PC-3 (cell line): Measurements from ENCODE around the gene LRP2.

Experiments used
- CTCF ChIP-seq: fragments of 300-600 bp; sonication (generic); conservative IDR thresholded peaks from 2 replicates; pipeline ENCODE4 v1.5.1; 2017; ENCODE audit warnings: antibody characterized with exemption, low read depth, mild to moderate bottlenecking, low read length
- EZH2 ChIP-seq: fragments of 300-600 bp; sonication (generic); IDR thresholded peaks from one replicate; pipeline ENCODE4 v1.6.1; 2017; ENCODE audit warnings: antibody characterized with exemption, mild to moderate bottlenecking, low read length; ENCODE audit not compliant: unreplicated experiment
- EZH2phosphoT487 ChIP-seq: fragments of 300-600 bp; sonication (generic); IDR thresholded peaks from 2 replicates; pipeline ENCODE4 v1.6.1; 2018; ENCODE audit warnings: mild to moderate bottlenecking, antibody characterized with exemption, low read length, borderline replicate concordance

- TF ChIP-seq CTCF = no peak
- no peak for TF ChIP-seq EZH2phosphoT487
- no peak for TF ChIP-seq EZH2
Observed at GRCh38 chr2:169081551-169081950, 280.8 kb downstream of the LRP2 start.
